ENCODE data around the gene HNRNPL.

DNA sequence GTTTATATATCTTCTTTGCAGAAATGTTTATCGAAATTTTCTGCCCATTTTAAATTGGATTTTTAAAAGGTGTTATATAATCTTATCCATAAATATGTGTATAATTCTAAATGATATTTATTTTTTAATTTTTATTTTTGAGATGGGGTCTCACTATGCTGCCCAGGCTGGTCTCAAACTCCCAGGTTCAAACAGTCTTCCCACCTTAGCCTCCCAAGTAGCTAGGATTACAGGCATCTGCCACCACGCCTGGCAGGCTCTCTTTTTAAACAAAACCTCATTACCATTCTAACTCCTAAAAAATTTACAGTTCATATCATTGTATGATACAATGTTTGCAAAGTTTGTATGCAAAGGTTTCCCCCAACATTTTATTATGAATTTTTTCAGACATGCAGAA is 53.6 kb downstream of the HNRNPL start:
- TF ChIP-seq POLR2AphosphoS5 (IDR thresholded peaks at IDR 0.05; ENCODE audit: borderline replicate concordance, low read depth, low read length) = no peak
- TF ChIP-seq EZH2 (IDR thresholded peaks at IDR 0.05) = no peak
